CD4-positive, alpha-beta memory T cell (primary cell): ENCODE results near the gene MAD2L1BP. TPM values are rescaled to one million over a fixed set of nuclear protein-coding genes. Genes with fewer than 3 reads are reported as not detected.
"Not testable (repeated sequence)": the region's sequence is repeated elsewhere in the genome, so short reads cannot be mapped to it uniquely, and the experiment has no call there.

Source experiments
- CTCF ChIA-PET: fragments of 350-600 bp; sonication (Branson Sonifier 250); formaldehyde crosslinking; loops from one replicate; lab custom pipeline; 2021; ENCODE audit warnings: inconsistent platforms; ENCODE audit not compliant: partially characterized antibody; lab: Charles Lee
- POLR2A ChIA-PET: fragments of 350-600 bp; sonication (Branson Sonifier 250); formaldehyde crosslinking; loops from one replicate; lab custom pipeline; 2021; ENCODE audit not compliant: partially characterized antibody; lab: Charles Lee
- DNase-seq, 5 donors: peaks; one replicate each; pipeline versions ENCODE4 v3.0.0 to v3.0.0-alpha.2; 2020 to 2022; ENCODE audit warnings: mixed read lengths in 1 of 5
- H3K27ac ChIP-seq: one replicate; pipeline ENCODE4 v1.7.0; 2013; ENCODE audit warnings: low read depth, low read length
- H3K27me3 ChIP-seq: 2 replicates; pipeline ENCODE4 v1.7.0; 2013; ENCODE audit warnings: mild to moderate bottlenecking, low read length, moderate library complexity; ENCODE audit not compliant: insufficient read depth
- H3K36me3 ChIP-seq: 2 replicates; pipeline ENCODE4 v1.7.0; 2013; ENCODE audit warnings: mild to moderate bottlenecking, low read length, moderate library complexity; ENCODE audit not compliant: insufficient read depth
- H3K4me1 ChIP-seq: 2 replicates; pipeline ENCODE4 v1.7.0; 2013; ENCODE audit warnings: mild to moderate bottlenecking, low read length, moderate library complexity; ENCODE audit not compliant: insufficient read depth
- H3K4me3 ChIP-seq, 2 donors: one replicate each; pipeline ENCODE4 v1.7.0; 2013; ENCODE audit warnings: low read length in 2 of 2, mild to moderate bottlenecking in 1 of 2
- H3K9me3 ChIP-seq, 2 donors: one replicate each; pipeline ENCODE4 v1.7.0; 2013; ENCODE audit warnings: low read length in 2 of 2, control low read depth in 1 of 2; ENCODE audit not compliant: control insufficient read depth in 1 of 2
- H3K27ac Mint-ChIP-seq, 7 donors: one replicate each; pipeline ENCODE4 v1.8.0; 2020 to 2021; ENCODE audit warnings: mixed read lengths in 7 of 7, mild to moderate bottlenecking in 6 of 7, inconsistent platforms in 3 of 7, moderate library complexity in 3 of 7
- H3K27me3 Mint-ChIP-seq, 2 donors: one replicate each; pipeline ENCODE4 v1.8.0; 2020 to 2021; ENCODE audit warnings: mixed read lengths in 2 of 2
- H3K36me3 Mint-ChIP-seq, 2 donors: one replicate each; pipeline ENCODE4 v1.8.0; 2020 to 2021; ENCODE audit warnings: mixed read lengths in 2 of 2, inconsistent platforms in 1 of 2, mild to moderate bottlenecking in 1 of 2
- H3K4me1 Mint-ChIP-seq, 4 donors: one replicate each; pipeline ENCODE4 v1.8.0; 2020 to 2021; ENCODE audit warnings: mixed read lengths in 4 of 4, mild to moderate bottlenecking in 1 of 4
- H3K4me3 Mint-ChIP-seq, 8 donors: one replicate each; pipeline ENCODE4 v1.8.0; 2020 to 2021; ENCODE audit warnings: mixed read lengths in 8 of 8, mild to moderate bottlenecking in 7 of 8, moderate library complexity in 6 of 8, inconsistent platforms in 3 of 8
- H3K9me3 Mint-ChIP-seq, 8 donors: one replicate each; pipeline ENCODE4 v1.8.0; 2020 to 2021; ENCODE audit warnings: mixed read lengths in 8 of 8, mild to moderate bottlenecking in 5 of 8, inconsistent platforms in 3 of 8, moderate library complexity in 1 of 8
- intact Hi-C: fragments of 100-400 bp; cut with micrococcal nuclease; formaldehyde crosslinking; loops from one replicate; pipeline ENCODE4 v1.15.1; 2023
- polyA plus RNA-seq, 2 donors: library from polyadenylated mRNA; unstranded; fragments of 300-500 nt; fragmentation: Illumina TruSeq; gene quantifications; one replicate each; pipeline ENCODE4 v1.2.3, GENCODE V29; 2021
- total RNA-seq, 2 experiments: library from RNA; stranded (reverse); gene quantifications; one replicate each; pipeline ENCODE4 v1.2.3, GENCODE V29; 2021

MAD2L1BP gene
- total and polyA plus RNA-seq, 4 experiments from 2014 or later: 23.6 to 33.0 (median 28.4) TPM

DNA sequence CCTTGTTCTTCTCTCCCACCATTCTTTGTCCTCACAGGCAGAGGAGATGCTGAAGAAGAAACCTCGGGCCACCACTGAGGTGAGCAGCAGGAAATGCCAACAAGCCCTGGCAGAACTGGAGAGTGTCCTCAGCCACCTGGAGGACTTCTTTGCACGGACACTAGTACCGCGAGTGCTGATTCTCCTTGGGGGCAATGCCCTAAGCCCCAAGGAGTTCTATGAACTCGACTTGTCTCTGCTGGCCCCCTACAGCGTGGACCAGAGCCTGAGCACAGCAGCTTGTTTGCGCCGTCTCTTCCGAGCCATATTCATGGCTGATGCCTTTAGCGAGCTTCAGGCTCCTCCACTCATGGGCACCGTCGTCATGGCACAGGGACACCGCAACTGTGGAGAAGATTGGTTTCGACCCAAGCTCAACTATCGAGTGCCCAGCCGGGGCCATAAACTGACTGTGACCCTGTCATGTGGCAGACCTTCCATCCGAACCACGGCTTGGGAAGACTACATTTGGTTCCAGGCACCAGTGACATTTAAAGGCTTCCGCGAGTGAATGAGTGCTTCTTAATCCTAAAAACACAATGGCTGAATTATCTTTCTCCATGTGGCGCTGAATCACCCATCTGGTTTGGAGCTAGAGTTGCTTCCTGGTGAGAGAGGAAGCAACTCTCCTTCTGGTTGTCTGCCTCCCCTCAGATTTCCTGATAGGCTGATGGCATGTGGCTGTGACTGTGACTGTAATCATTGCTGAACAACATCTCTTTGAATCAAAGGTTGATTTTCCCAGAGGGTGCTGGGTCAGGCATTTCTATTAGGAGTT is 4.6 kb downstream of the MAD2L1BP start:
- Histone ChIP-seq H3K9me3 (no peaks in the 10 kb centered on the region), H3K4me1 (peaks cover 43% of the 10 kb centered on the region), H3K27ac (no peak overlapping the region), H3K36me3 (peaks cover 26% of the 10 kb centered on the region), H3K27me3 (no peaks in the 10 kb centered on the region), H3K4me3 (no peak overlapping the region)
- no peaks in the 10 kb centered on the region for H3K9me3 Mint-ChIP-seq
- DNase-seq: no peak
- H3K27ac Mint-ChIP-seq: peak overlapping the region in 1 of 7 donors; percentile 69
- ChIA-PET CTCF (no interaction called here), POLR2A (interaction anchor here (1.3 kb wide), 1 partner anchor 11 kb away, joined by 4 read pairs; the partner anchor contains the start of gene GTPBP2)
- peaks cover 29 to 51% of the 10 kb centered on the region in 2 donors for H3K36me3 Mint-ChIP-seq
- peak overlapping the region in 1 of 8 donors; percentile 77 for H3K4me3 Mint-ChIP-seq
- peaks cover 24 to 74% (median 43%) of the 10 kb centered on the region in 4 donors for H3K4me1 Mint-ChIP-seq
- intact Hi-C loops: loop anchor here (5.0 to 10.0 kb wide), 3 partner anchors 607 to 1905 kb away; partner anchors contain the start of genes HSP90AB1, TFEB and UBR2
- no peaks in the 10 kb centered on the region for H3K27me3 Mint-ChIP-seq

DNA sequence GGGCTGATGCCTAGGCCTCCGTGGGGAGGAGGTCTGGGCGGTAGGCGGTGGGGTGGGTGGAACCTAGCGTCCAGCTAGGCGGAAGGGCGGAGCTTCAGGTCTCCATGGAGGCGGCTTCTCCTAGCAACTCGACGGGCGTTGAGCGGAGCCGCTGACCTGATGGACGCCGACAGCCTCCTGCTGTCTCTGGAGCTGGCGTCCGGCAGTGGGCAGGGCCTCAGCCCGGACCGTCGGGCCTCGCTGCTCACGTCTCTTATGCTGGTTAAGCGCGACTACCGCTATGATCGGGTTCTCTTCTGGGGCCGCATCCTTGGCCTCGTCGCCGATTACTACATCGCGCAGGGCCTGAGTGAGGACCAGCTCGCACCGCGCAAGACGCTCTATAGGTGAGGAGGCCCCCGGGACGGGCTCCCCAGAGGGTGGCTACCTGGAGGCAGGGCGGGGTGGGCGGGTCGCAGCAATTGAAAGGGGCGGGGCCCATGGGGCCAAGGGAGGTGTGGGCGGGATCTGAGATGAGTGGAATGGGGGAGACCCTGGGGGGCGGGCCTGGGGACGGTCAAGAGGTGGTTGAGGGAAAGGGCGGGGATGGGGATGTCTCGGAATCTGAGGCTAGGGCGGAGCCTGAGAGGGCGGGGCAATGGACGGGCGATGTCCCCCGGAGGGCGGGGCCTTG is 9.4 kb downstream of the MAD2L1BP start, which contains the start of gene RSPH9:
Gene RSPH9 (plus strand): TSS at position 97 of the 673 bp plus-strand sequence. CDS start 63 bp downstream, at position 160.
- Mint-ChIP-seq H3K4me1 (peaks cover 11 to 34% (median 22%) of the 10 kb centered on the region in 4 donors), H3K4me3 (peak within 1 kb of the TSS; percentile 77 to 86 (median 80)), H3K36me3 (peaks cover 14 to 26% of the 10 kb centered on the region in 2 donors), H3K27ac (peak within 1 kb of the TSS; percentile 52 to 88 (median 74)), H3K27me3 (no peaks in the 10 kb centered on the region), H3K9me3 (no peaks in the 10 kb centered on the region)
- CTCF ChIA-PET: interaction anchor here (1.2 to 1.4 kb wide), 3 partner anchors 16 to 36 kb away, joined by 3 read pairs; partner anchors contain the start of gene GTPBP2
- peaks cover 12% of the 10 kb centered on the region for H3K36me3 ChIP-seq
- H3K27ac ChIP-seq: peak within 1 kb of the TSS; percentile 6
- DNase-seq: peak; percentile 38 to 81 (median 45)
- POLR2A ChIA-PET: interaction anchor here (0.9 to 6.2 kb wide), 4 partner anchors 9 to 43 kb away, joined by 3 to 28 read pairs (median 8); partner anchors contain the start of genes GTPBP2, MAD2L1BP and MRPS18A
- peaks cover 5% of the 10 kb centered on the region for H3K4me1 ChIP-seq
- H3K27me3 ChIP-seq: no peaks in the 10 kb centered on the region
- peak within 1 kb of the TSS in 1 of 2 donors; percentile 32 for H3K4me3 ChIP-seq
- no peaks in the 10 kb centered on the region for H3K9me3 ChIP-seq
- intact Hi-C loops: loop anchor here (1.0 kb wide), 1 partner anchor 10 kb away; the partner anchor contains the start of gene MAD2L1BP

GRCh38 chr6:43645613-43645964 is 9.9 kb downstream of the MAD2L1BP start:
- CTCF ChIA-PET: interaction anchor here (1.2 to 1.5 kb wide), 4 partner anchors 9 to 37 kb away, joined by 3 read pairs; partner anchors contain the start of gene GTPBP2
- H3K4me1 Mint-ChIP-seq: peaks cover 11 to 29% (median 19%) of the 10 kb centered on the region in 4 donors

DNA sequence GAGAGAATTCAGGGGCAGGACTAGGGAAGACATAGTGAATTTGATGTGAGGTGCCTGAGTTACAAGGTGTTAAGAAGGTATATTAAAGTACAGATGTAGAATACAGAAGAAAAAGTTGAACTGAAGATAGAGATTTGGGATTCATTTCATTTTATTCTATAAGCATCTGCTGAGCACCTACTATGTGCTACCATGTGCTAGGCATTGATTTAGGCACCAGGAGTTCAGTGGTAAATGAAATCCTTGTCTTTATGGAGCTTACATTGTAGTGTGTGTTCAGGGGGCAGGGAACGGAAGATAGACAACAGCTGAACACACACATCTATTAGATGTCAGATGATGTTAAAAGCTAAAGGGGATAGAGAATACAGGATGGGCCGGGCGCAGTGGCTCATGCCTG is 12.0 kb downstream of the MAD2L1BP start:
- Histone ChIP-seq H3K27me3 (no peaks in the 10 kb centered on the region), H3K4me3 (no peak overlapping the region), H3K27ac (no peak overlapping the region), H3K36me3 (no peaks in the 10 kb centered on the region), H3K4me1 (peaks cover 4% of the 10 kb centered on the region), H3K9me3 (no peaks in the 10 kb centered on the region)
- POLR2A ChIA-PET: interaction anchor here (0.9 to 6.2 kb wide), 3 partner anchors 11 to 20 kb away, joined by 4 to 28 read pairs (median 6); partner anchors contain the start of genes GTPBP2 and MAD2L1BP
- Mint-ChIP-seq H3K4me1 (peaks cover 8 to 22% (median 15%) of the 10 kb centered on the region in 4 donors), H3K27me3 (peaks cover 0 to 2% of the 10 kb centered on the region in 2 donors), H3K4me3 (no peak overlapping the region), H3K9me3 (no peaks in the 10 kb centered on the region), H3K36me3 (peaks cover 5 to 9% of the 10 kb centered on the region in 2 donors), H3K27ac (no peak overlapping the region)
- intact Hi-C loops: no loop called here
- CTCF ChIA-PET: interaction anchor here (1.0 to 1.2 kb wide), 3 partner anchors 11 to 21 kb away, joined by 3 read pairs; partner anchors contain the start of gene MAD2L1BP
- no peak for DNase-seq

More at GRCh38 chr6:43645613-43645964, 9.9 kb downstream of the MAD2L1BP start:
- DNase-seq: no peak
- Histone ChIP-seq H3K4me3 (peak overlapping the region in 1 of 2 donors; percentile 32), H3K27me3 (no peaks in the 10 kb centered on the region), H3K9me3 (no peaks in the 10 kb centered on the region), H3K4me1 (peaks cover 4% of the 10 kb centered on the region), H3K36me3 (peaks cover 7% of the 10 kb centered on the region), H3K27ac (no peak overlapping the region)
- Mint-ChIP-seq H3K4me3 (peak overlapping the region; percentile 77 to 86 (median 80)), H3K36me3 (peaks cover 13 to 20% of the 10 kb centered on the region in 2 donors), H3K27me3 (peaks cover 0 to 2% of the 10 kb centered on the region in 2 donors), H3K9me3 (no peaks in the 10 kb centered on the region), H3K27ac (peak overlapping the region in 6 of 7 donors; percentile 66 to 88 (median 78))
- POLR2A ChIA-PET: interaction anchor here (0.9 to 6.2 kb wide), 4 partner anchors 10 to 42 kb away, joined by 3 to 28 read pairs (median 8); partner anchors contain the start of genes GTPBP2, MAD2L1BP and MRPS18A
- intact Hi-C loops: no loop called here

- Histone ChIP-seq H3K4me1 (peaks cover 4% of the 10 kb centered on the region), H3K9me3 (no peaks in the 10 kb centered on the region), H3K4me3 (no peak overlapping the region), H3K27ac (no peak overlapping the region), H3K27me3 (no peaks in the 10 kb centered on the region), H3K36me3 (no peaks in the 10 kb centered on the region)
- Mint-ChIP-seq H3K9me3 (no peaks in the 10 kb centered on the region), H3K4me3 (no peak overlapping the region), H3K27ac (peak overlapping the region in 1 of 7 donors; percentile 5), H3K36me3 (peaks cover 0 to 3% of the 10 kb centered on the region in 2 donors), H3K27me3 (peaks cover 0 to 2% of the 10 kb centered on the region in 2 donors), H3K4me1 (peaks cover 8 to 16% (median 12%) of the 10 kb centered on the region in 4 donors)
- CTCF ChIA-PET: interaction anchor here (1.0 to 1.2 kb wide), 2 partner anchors 12 to 13 kb away, joined by 3 read pairs; partner anchors contain the start of gene MAD2L1BP
- POLR2A ChIA-PET: interaction anchor here (0.9 to 2.0 kb wide), 2 partner anchors 12 to 19 kb away, joined by 4 to 6 read pairs; partner anchors contain the start of gene MAD2L1BP
- no peak for DNase-seq
- intact Hi-C loops: no loop called here
These were observed 12.6 kb downstream of the MAD2L1BP start for GRCh38 chr6:43648248-43648647.

- CTCF ChIA-PET, H3K4me1 Mint-ChIP-seq, H3K4me3 ChIP-seq, H3K9me3 ChIP-seq, H3K9me3 Mint-ChIP-seq, intact Hi-C loops, DNase-seq, H3K36me3 Mint-ChIP-seq, H3K27ac ChIP-seq, H3K4me3 Mint-ChIP-seq, H3K27me3 Mint-ChIP-seq, H3K36me3 ChIP-seq, H3K27ac Mint-ChIP-seq, H3K27me3 ChIP-seq, H3K4me1 ChIP-seq: not testable (repeated sequence)
- POLR2A ChIA-PET: interaction anchor here (0.7 to 1.2 kb wide), 2 partner anchors 19 to 428 kb away, joined by 3 read pairs; no protein-coding TSS in a partner anchor
These were observed 17.2 kb downstream of the MAD2L1BP start for GRCh38 chr6:43652822-43653221.
